Neural cell (in vitro differentiated cells): Measurements from ENCODE around the gene CDHR5. TPM values are rescaled to one million over a fixed set of nuclear protein-coding genes. Genes with fewer than 3 reads are reported as not detected.

Experiments used
- H2AFZ ChIP-seq: fragments of 200-600, 300-800 bp; sonication (generic), shearing (Covaris generic); 2 replicates; pipeline ENCODE4 v1.6.0; 2014; ENCODE audit warnings: low read depth, mild to moderate bottlenecking, antibody characterized with exemption, low read length, moderate library complexity
- H3F3A ChIP-seq: fragments of 200-600 bp; shearing (Covaris generic); 2 replicates; pipeline ENCODE4 v1.6.1; 2016; ENCODE audit warnings: mild to moderate bottlenecking, moderate library complexity, mixed read lengths, antibody characterized with exemption, low read length; ENCODE audit not compliant: insufficient read depth, poor library complexity, severe bottlenecking
- H3K27ac ChIP-seq: fragments of 200-600, 300-800 bp; sonication (generic), shearing (Covaris generic); 2 replicates; pipeline ENCODE4 v1.5.1; 2014; ENCODE audit warnings: mild to moderate bottlenecking, low read length, moderate library complexity
- H3K27me3 ChIP-seq: fragments of 300-800, 200-600 bp; sonication (generic), shearing (Covaris generic); 2 replicates; pipeline ENCODE4 v1.6.0; 2014; ENCODE audit warnings: mild to moderate bottlenecking, low read depth, low read length, moderate library complexity; ENCODE audit not compliant: insufficient read depth
- H3K36me3 ChIP-seq: fragments of 300-800, 200-600 bp; sonication (generic), shearing (Covaris generic); 2 replicates; pipeline ENCODE4 v1.5.1; 2014; ENCODE audit warnings: mild to moderate bottlenecking, antibody characterized with exemption, low read length, moderate library complexity; ENCODE audit not compliant: insufficient read depth
- H3K4me2 ChIP-seq: fragments of 300-800, 200-600 bp; sonication (generic), shearing (Covaris generic); 2 replicates; pipeline ENCODE4 v1.6.0; 2014; ENCODE audit warnings: mild to moderate bottlenecking, low read length
- H3K4me3 ChIP-seq: fragments of 300-800, 200-600 bp; sonication (generic), shearing (Covaris generic); 2 replicates; pipeline ENCODE4 v1.5.1; 2014; ENCODE audit warnings: mild to moderate bottlenecking, low read length, moderate library complexity
- H3K79me2 ChIP-seq: fragments of 200-600 bp; shearing (Covaris generic); replicated peaks from 2 replicates; pipeline ENCODE4 v1.6.0; 2014; ENCODE audit warnings: mild to moderate bottlenecking, low read length, moderate library complexity; ENCODE audit not compliant: insufficient read depth
- H3K9ac ChIP-seq: fragments of 300-800, 200-600 bp; sonication (generic), shearing (Covaris generic); 2 replicates; pipeline ENCODE4 v1.6.1; 2016; ENCODE audit warnings: mild to moderate bottlenecking, low read length, mixed read lengths
- H3K9me2 ChIP-seq: fragments of 200-600 bp; shearing (Covaris generic); 2 replicates; pipeline ENCODE4 v1.6.1; 2016; ENCODE audit warnings: mild to moderate bottlenecking, low read length, mixed read lengths; ENCODE audit not compliant: insufficient read depth
- H3K9me3 ChIP-seq: fragments of 200-600, 300-800 bp; sonication (generic), shearing (Covaris generic); 2 replicates; pipeline ENCODE4 v1.6.1; 2016; ENCODE audit warnings: mild to moderate bottlenecking, mixed run types, low read length, moderate library complexity, mixed read lengths
- H4K20me1 ChIP-seq: fragments of 200-600 bp; shearing (Covaris generic); 2 replicates; pipeline ENCODE4 v1.6.1; 2016; ENCODE audit warnings: mild to moderate bottlenecking, mixed run types; ENCODE audit not compliant: insufficient read depth
- EP300 ChIP-seq: fragments of 450-650 bp; conservative IDR thresholded peaks from 2 replicates; pipeline ENCODE4 v1.6.1; 2014; ENCODE audit warnings: antibody characterized with exemption, mild to moderate bottlenecking, moderate library complexity; ENCODE audit not compliant: poor library complexity, severe bottlenecking
- EZH2 ChIP-seq: fragments of 200-600, 300-800 bp; shearing (Covaris generic), sonication (generic); IDR thresholded peaks from 2 replicates; pipeline ENCODE4 v1.6.1; 2014; ENCODE audit warnings: antibody characterized with exemption, low read length, borderline replicate concordance, mild to moderate bottlenecking; ENCODE audit not compliant: insufficient read depth, poor library complexity, severe bottlenecking
- MXI1 ChIP-seq: fragments of 450-650 bp; conservative IDR thresholded peaks from 2 replicates; pipeline ENCODE4 v1.6.1; 2014; ENCODE audit warnings: antibody characterized with exemption, mild to moderate bottlenecking; ENCODE audit not compliant: poor library complexity, severe bottlenecking
- POLR2AphosphoS5 ChIP-seq: IDR thresholded peaks from 2 replicates; pipeline ENCODE4 v1.6.1; 2012
- RAD21 ChIP-seq: fragments of 450-650 bp; conservative IDR thresholded peaks from 2 replicates; pipeline ENCODE4 v1.6.1; 2014; ENCODE audit warnings: antibody characterized with exemption, mild to moderate bottlenecking, moderate library complexity
- REST ChIP-seq: IDR thresholded peaks from 2 replicates; pipeline ENCODE4 v1.6.1; 2012; ENCODE audit warnings: borderline replicate concordance
- SMC3 ChIP-seq: fragments of 450-650 bp; conservative IDR thresholded peaks from 2 replicates; pipeline ENCODE4 v1.6.1; 2014; ENCODE audit warnings: antibody characterized with exemption, mild to moderate bottlenecking, moderate library complexity; ENCODE audit not compliant: poor library complexity
- TAF1 ChIP-seq: IDR thresholded peaks from 2 replicates; pipeline ENCODE4 v1.6.1; 2012; ENCODE audit warnings: low read depth
- polyA plus RNA-seq: library from polyadenylated mRNA; depleted of rRNA; stranded (reverse); fragments of >200 nt; gene quantifications from 2 replicates; pipeline ENCODE4 v1.2.3, GENCODE V29; 2014

The CDHR5 gene
- polyA plus RNA-seq, 1 donor from 2014 or later, result not detected

GRCh38 chr11:636511-637332, 12.0 kb upstream of the CDHR5 start, which contains the start of gene DRD4:
Gene DRD4 (plus strand): TSS chr11:637269. CDS start chr11:637305, 36 bp downstream.
- Histone ChIP-seq H3K9me2 (no peaks in the 10 kb centered on the region), H3K79me2 (no peaks in the 10 kb centered on the region), H3K36me3 (no peaks in the 10 kb centered on the region), H3K9me3 (no peaks in the 10 kb centered on the region), H3K27ac (no peak within 1 kb of the TSS), H3K4me3 (peak within 1 kb of the TSS; percentile 34), H3K9ac (peak within 1 kb of the TSS; percentile 9), H3F3A (no peaks in the 10 kb centered on the region), H3K4me2 (no peak within 1 kb of the TSS), H3K27me3 (peaks cover 31% of the 10 kb centered on the region), H2AFZ (no peak within 1 kb of the TSS), H4K20me1 (peaks cover 12% of the 10 kb centered on the region)
- TF ChIP-seq MXI1 (no peak), EP300 (no peak), REST (no peak), RAD21 (no peak), POLR2AphosphoS5 (peak; percentile 18), EZH2 (no peak)

DNA sequence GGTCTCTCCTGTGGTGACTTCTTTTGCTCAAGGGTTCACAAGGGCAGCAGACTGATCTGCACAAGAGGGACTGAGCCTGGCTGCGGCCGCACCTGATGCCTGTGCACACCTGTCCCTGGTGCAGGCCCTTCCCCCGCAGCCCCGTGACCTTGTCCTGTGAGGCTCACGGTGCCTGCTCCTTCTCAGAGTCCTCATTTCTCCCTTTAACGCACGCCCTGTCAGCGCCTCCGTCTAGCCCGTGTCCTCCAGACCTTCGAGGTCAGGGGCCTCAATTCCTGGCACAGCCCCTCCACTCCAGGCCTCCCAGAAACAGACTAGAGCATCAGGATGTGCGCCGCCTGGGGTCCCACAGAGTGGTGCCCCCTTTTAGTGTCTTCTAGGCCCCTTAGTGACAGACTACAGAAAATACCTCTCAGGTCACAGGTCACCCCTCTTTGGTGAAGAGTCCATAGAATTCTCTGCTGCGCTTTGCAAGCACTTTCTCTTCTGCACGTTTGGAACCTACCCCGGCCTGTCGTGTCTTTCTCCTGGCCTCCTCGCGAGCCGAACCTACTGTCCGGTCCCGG, 11.3 kb upstream of the CDHR5 start:
- Histone ChIP-seq H3K9me3 (no peaks in the 10 kb centered on the region), H3K4me3 (no peak overlapping the region), H3F3A (no peaks in the 10 kb centered on the region), H3K9ac (no peak overlapping the region), H2AFZ (no peak overlapping the region), H3K27me3 (peaks cover 31% of the 10 kb centered on the region), H3K27ac (no peak overlapping the region), H4K20me1 (peaks cover 12% of the 10 kb centered on the region), H3K36me3 (no peaks in the 10 kb centered on the region), H3K79me2 (no peaks in the 10 kb centered on the region), H3K4me2 (no peak overlapping the region), H3K9me2 (no peaks in the 10 kb centered on the region)
- no peak for TF ChIP-seq TAF1
- no peak for TF ChIP-seq POLR2AphosphoS5
- TF ChIP-seq SMC3, result no peak
- no peak for TF ChIP-seq EZH2
- no peak for TF ChIP-seq MXI1
- TF ChIP-seq REST, result no peak
- no peak for TF ChIP-seq RAD21
- TF ChIP-seq EP300, result no peak
